Measurements from ENCODE around the gene RAPGEF2.

GRCh38 chr4:159212675-159213293 lies 109.9 kb downstream of the RAPGEF2 start:
- TF ChIP-seq CTCF (IDR thresholded peaks at IDR 0.05) (no peak), EZH2 (IDR thresholded peaks at IDR 0.05; ENCODE audit: borderline replicate concordance, insufficient read depth, low read depth, low read length, poor library complexity, severe bottlenecking) (no peak)

All from B cell (primary cell).